ENCODE data around the gene ALOX12B.
"Not testable (repeated sequence)": the region's sequence is repeated elsewhere in the genome, so short reads cannot be mapped to it uniquely, and the experiment has no call there.

The ALOX12B gene

DNA sequence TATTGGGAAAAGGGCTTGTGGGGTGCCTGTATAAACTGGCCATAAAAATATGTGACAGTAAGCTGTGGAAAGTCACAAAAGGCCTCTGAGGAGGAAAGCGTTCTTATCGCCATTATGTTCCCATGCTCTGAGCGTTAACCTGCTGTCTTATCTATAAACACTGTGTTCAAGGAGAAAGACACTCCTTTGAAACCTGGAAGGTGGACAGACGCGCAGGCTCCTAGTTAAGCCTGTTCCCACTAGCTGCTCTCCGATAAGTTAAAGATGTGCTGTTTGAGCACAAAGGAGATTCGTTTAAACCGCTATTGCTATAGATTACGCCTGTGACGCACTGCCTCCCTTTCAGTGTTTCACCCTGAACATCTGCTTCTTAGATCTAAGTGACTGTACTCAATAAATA is 5.2 kb downstream of the ALOX12B start:
- DNase-seq (ENCODE audit: low read depth in 2 of 2) = no peak

DNA sequence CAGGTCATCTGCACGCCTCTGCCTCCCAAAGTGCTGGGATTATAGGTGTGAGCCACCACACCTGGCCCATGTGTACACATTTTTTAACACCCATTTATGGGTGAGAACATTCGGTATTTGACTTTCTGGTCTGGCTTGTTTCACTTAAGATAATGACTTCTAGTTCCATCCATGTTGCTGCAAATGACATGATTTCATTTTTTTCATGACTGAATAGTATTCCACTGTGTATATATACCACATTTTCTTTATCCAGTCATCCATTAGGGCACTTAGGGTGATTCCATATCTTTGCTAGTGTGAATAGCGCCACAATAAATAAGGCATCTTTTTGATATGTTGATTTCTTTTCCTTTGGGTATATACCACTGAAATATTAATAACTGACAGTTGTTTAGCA is 5.6 kb downstream of the ALOX12B start:
- DNase-seq (ENCODE audit: low read depth in 2 of 2) = no peak

DNA sequence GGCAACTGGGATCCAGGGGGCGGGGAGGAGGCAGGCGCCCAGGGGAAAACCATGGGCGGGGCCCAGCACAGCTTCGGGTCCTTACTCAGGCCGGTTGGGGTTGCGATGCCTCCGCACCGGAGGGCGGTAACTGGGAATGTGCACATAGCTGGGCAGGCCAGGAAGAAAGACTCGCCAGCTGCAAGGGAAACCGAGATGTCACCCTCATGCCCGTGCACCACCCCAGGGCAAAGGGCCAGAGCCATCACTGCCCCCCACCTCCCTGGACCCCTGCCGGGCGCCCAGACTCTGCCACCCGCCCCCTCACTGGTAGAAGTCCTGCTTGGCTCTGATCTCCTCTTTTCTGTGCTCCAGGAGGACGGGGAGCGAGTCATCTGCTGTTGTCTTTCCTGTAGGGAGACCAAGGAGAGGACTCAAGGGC is 6.7 kb downstream of the ALOX12B start:
- DNase-seq (ENCODE audit: low read depth in 2 of 2) = no peak

DNA sequence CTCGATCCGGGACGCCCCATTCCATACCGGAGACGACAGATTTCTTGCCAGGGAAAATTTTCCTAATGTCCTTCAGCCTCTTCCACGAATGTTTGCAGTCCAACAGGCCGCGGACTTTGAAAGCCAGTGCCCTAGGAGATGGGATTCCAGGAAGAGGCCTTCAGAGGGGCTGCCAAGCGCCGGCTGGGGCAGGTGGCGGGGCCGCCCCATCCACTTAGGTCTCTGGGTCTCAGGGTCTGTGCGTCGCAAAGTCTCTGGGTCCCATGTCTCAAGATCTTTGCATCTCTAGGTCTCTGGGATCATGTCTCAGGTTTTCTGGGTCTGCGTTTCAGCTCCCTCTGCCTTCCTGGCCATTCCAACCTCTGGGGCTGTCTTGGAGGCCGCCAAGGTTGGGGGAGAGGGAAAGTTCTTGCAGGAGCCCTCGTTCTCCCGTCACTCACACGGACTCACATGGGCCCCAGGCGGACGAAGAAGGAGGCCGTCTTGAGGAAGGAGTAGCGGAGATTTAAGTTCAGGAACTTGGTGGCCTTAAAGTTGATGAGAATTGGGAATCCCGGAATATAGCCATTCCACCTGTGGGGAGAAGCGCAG is 7.2 kb downstream of the ALOX12B start:
- DNase-seq (ENCODE audit: low read depth in 2 of 2) = no peak

DNA sequence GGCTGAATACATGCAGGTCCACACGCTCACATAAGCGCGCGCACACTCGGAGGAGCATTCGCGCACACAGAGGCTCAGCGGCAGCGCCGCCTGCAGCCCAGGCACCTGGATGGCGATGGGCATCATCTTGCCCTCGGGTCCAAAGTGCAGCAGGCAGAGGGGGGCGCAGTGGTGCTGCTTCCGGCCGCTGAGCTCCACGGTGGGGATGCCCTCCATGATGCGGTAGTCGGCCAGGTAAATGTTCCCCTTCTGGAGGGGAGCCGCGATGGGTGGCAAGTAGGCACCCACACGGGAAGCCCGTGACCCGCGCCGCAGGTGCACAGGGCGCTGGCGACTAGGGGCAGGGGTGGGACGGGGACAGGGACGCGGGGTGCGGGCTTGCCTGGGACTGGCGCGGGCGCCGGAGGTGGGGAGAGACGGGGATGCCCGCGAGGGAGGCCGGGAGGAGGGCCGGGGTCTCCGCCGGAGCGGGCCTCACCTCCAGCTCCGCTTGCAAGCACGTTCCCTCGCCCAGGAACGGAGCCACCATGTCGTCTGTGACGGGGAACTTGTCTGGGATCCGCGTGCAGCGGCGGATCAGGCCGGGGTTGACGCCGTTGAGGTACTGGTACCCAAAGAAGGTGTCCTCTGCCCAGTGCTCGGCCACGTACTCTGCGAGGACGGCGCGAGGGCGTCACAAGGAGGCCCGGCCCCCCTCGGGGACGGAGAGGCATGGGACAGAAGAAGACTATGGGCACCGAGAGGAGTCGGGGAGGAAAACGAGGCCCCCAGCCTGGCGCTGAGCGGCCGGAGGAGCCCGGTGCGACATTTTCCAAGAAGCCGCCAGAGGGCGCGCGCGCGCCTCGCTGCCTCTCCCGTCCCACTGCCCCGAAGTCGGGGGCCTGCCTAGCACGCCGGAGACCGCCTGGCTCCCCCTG is 8.0 kb downstream of the ALOX12B start:
- peak; percentile 67 to 75 for DNase-seq (ENCODE audit: low read depth in 2 of 2)

DNA sequence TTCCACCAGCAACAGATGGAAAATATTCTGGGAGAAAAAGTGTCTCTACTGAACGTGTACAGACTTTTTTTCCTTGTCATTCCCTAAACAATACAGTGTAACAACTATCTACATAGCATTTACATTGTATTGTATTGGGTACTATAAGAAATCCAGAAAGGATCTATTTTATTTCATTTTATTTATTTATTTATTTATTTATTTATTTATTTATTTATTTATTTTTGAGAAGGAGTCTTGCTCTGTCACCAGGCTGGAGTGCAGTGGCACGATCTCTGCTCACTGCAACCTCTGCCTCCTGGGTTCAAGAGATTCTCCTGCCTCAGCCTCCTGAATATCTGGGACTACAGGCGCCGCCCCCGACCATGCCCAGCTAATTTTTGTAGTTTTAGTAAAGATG is 9.6 kb downstream of the ALOX12B start:
- DNase-seq (ENCODE audit: low read depth in 2 of 2) = not testable (repeated sequence)

DNA sequence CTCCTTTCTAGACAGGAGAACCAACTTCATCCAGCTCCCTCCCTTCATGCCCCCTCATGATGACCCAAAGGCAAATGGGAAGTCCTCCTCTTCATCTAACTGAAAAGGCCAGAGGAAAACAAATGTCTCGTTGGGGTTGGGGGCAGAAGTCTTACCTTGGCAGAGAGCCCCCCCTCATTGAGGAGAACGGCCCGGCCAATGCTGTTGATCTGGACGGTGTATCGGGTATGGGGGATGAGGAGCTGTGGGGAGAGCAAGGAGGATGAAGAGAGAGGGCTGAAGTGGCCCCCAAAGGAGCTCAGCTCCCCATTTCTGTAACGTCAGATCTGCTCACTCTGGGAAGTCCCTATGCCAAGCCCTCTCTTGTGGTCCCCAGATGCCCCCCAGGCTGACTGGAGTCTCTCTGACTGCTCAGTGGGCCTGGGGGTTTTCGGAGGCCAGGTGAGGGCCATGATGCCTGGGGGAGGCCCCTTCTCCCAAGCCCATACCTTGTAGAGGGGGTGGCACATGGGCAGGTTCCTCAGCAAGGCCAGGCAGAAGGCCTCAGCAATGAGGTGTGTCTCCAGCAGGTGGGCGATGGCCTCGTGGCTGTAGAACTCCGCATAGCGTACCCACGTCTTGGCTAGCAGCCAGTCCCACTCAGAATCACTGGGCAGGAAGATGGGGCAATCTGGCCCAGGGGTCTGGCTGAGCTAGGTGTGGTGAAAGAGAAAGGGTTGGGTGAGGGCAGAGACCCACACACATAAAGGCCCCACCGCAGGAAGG is 10.8 kb downstream of the ALOX12B start:
- no peak for DNase-seq (ENCODE audit: low read depth in 2 of 2)

DNA sequence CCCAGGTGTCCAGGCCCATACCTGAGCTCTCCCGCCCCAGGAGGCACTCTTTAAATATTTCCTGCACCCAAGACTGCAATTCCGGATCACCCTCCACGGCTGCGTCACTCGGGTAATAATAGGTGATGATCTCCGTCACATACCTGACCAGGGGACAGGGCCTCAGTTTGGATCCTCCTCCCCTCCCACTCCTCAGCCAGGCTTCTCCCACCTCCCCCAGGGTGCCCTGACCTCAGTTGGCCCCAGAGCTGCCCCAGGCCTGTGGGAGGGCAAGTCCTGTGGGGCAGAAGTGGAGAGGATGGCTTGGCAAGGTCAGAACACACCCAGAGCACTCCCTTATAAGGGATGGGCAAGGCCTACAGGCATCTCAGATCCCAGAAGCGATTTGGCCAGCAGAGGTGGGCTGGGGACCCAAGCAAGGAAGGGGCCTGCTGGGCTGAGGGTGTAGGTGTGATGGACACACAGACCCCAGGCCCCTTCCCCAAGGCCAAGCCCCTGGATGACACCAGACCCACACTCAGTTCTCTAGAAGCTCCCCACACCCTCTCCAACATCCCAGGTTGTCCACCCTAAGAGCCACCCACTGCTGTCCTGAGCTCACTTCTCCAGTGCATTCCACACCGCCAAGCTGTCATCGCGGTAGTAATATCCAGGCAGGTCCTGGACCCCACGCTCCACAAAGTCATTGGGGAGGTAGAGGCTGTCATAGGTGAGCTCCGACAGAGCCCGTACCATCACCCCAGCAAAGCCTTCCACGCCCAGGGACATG is 11.8 kb downstream of the ALOX12B start:
- no peak for DNase-seq (ENCODE audit: low read depth in 2 of 2)

DNA sequence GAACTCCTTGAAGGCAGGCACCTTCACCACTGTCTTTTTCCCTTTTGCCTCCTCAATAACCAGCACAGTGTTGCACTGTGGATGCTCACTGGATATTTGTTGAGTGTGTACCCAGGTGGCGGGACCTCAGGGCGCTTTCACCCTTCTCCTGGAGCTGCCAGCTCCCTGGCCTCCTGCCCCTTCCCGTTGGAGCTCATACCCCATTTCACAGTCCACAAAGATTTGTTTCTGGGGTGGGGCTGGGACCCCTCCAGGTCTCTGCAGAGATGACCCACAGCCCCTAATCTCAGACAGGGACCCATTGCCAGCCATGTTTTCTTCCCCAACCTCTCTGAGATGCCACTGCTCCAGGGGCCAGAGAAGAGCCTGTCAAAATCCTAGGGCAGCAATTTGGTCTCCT is 12.4 kb downstream of the ALOX12B start:
- no peak for DNase-seq (ENCODE audit: low read depth in 2 of 2)

DNA sequence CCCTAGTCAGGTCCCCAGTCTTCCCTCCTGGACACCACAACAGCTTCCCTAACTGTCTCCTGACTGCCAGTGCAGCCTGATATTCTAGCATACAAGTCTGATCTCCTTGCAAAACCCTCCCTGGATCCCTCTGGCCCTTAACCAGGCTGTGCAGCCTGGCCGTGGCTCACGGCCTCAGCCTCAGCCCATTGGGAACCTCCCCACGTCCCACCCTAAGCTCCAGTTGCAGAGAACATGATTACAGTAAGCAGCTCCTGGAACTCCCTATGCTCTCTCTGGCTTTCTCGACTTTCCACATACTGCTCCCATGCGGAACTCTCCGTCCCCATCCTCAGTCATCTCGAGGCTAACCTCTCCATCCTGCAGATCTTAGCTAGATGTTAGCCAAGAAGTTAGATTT is 13.0 kb downstream of the ALOX12B start:
- no peak for DNase-seq (ENCODE audit: low read depth in 2 of 2)

DNA sequence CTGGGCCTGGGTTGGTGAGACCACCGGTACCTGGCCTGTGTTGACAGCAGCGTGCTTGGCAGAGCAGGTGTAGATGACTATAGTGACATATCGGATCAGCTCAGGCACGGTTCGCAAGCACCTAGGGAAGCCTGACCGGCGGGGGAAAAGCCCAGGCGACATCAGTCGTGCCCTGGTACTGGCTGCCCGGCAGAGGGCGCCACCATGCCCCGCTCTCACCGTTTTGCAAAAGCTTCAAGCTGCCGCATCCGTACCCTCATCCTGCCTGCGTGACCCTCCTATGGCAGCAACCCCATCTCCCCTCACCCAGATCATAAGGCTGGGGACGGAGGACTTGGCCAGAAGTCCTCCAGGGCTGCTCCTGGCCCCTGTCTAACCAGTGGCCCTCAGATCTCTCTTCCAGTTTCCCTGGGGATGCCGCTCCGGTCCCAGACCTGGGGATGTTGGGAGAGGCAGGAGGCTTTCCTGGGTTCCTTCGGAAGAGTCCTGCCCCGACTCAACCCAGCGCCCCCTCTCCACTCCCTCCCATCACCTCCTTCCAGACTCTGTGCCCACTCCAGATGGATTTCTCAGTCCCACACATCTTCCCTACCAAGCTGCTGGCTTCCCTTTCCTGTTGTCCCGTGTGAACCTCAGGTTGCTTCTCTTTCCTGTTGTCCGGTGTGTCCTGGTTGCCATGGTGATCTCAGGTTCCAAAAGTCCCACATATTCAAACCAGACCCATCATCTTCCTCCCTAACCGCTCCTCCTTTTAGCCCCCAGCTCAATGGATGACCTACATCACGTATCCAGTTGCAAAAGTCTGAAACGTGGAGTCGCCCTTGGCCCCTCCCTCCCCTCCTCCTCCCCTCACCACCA is 13.7 kb downstream of the ALOX12B start:
- peak; percentile 65 to 82 for DNase-seq (ENCODE audit: low read depth in 2 of 2)

DNA sequence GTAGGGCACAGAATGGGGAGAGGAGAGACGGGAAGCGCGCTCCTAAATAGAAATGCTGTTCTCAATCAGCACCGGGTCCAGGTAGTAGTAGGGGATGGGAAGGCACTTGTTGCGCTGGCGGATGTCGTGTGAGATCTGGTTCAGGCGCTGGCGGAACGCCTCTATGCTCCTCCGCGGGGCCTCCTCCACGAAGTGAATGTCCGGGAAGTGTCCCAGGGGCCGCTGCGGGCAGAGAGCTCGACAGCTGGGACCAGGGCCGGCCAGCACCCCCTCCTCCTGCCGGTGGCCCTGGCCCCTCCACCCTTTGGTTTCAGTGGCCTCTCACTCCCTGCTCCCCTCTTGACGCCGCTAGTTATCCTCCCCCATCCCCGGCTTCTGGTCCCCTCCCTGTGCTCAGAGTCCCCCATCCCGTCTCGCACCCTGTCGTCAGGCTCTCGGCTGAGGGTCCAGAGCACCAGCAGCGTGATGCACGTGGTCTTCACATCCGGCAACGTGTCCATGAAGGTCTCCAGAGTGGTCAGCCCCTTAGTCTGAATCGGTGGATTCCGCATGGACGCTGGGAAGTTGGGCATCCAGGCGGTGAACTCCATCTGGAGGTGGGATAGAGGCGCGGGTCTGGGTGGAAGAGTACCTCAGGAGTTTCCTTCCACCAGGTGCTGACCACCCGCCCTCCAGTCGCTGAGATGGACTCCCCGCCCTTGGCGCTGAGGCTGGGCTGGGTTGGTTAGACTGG is 14.6 kb downstream of the ALOX12B start:
- no peak for DNase-seq (ENCODE audit: low read depth in 2 of 2)

DNA sequence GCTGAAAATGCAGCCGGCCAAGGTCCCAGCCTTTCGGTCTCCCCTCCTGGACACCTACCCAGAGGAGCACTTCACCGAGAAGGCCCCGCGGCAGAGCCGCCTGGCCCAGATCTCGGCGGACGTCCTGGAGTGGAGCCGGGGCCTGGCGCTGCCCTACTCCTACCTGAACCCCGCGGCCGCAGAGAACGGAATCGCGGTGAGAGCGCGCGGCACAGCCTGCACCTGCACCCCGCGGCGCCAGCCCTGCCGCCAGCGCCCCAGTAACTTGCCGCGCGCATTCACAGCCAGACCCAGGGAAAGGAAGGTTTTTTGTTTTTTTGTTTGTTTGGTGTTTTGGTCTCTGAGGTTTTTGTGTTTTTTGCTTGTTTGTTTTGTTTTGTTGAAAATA is 15.2 kb downstream of the ALOX12B start:
- DNase-seq (ENCODE audit: low read depth in 2 of 2) = no peak

DNA sequence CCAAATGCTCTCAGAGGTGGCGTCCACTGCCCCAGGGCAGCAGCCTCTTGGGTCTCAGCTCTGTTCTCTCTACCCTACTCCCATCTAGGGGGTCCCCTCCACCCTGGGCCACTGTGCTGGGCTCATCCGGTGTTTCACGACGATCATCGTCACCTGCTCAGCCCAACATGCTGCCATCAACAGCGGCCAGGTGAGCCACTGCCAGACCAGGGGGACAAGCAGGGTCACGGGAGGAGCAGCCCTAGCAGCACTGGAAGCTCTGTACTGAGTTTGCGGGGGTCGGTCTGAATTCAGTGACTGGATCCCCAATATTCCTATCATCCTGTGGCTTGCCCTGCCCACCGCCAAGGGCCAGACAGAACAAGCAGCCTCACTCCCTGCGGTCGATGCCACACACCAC is 16.0 kb downstream of the ALOX12B start:
- no peak for DNase-seq (ENCODE audit: low read depth in 2 of 2)

DNA sequence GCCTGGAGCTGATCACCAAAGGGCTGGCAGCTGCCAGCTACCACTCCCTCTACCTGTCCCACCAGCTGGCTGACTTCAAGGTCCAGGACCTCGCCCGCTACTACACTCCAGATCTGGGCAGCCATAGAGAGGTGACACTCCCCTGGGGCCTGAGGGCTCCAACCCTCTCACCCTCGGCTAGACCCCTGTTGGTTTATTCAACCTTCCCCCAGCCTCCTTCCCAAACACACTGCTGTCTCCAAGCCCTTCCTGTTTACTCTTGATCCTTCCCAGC is 18.0 kb downstream of the ALOX12B start:
- DNase-seq (ENCODE audit: low read depth in 2 of 2) = no peak

DNA sequence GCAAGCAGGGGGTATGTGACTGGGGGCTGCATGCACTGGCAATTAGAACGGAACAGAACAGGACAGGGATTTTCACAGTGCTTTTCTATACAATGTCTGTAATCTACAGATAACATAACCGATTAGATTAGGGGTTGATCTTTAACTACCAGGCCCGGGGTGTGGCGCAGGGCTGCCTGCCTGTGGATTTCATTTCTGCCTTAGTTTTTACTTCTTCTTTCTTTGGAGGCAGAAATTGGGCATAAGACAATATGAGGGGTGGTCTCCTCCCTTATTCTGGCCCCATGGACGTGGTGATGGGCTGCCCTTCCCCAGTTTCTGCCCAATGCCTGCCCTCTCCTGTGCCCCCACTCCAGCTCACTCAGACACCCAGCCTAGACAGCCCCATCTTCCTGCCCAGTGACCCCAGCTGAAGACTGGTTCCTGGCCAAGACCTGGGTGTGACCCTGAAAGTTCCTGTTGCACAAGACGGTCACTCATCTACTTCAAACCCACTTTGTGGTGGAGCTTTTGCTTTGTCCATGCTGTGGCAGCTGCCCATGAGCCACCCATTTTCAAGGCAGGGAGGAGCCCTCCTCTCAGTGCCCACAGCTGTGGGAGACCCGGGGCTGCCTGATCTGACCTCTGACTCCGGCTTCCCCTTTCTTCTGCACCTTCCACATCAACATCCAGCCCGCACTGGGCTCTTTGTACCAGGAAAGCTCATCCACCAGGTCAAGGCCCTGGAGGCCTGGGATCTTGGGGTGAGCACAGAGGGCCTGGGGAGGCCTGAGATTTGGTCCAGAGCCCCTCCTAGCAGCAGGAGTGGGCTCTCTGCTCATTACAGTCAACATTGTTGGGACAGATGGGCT is 18.6 kb downstream of the ALOX12B start:
- DNase-seq (ENCODE audit: low read depth in 2 of 2) = no peak

DNA sequence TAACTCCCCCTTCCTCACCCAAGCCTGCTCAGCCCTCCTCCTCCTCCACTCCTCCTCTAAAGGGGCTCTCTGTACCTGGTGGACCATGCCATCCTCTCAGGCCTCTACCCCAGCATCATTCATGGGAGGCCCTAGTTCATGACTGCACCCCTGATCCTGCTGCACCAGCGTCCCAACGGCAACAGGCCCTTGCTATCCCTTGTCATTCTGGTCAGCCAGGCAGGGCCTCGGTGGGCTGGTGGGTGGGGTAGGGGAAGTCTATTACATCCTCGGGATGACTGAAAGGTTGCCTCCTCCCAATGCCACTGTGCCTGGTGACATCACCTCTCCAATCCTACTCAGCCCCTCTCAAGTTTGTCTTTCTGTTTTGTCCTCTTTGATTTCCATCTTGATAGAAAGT is 19.7 kb downstream of the ALOX12B start:
- no peak for DNase-seq (ENCODE audit: low read depth in 2 of 2)

DNA sequence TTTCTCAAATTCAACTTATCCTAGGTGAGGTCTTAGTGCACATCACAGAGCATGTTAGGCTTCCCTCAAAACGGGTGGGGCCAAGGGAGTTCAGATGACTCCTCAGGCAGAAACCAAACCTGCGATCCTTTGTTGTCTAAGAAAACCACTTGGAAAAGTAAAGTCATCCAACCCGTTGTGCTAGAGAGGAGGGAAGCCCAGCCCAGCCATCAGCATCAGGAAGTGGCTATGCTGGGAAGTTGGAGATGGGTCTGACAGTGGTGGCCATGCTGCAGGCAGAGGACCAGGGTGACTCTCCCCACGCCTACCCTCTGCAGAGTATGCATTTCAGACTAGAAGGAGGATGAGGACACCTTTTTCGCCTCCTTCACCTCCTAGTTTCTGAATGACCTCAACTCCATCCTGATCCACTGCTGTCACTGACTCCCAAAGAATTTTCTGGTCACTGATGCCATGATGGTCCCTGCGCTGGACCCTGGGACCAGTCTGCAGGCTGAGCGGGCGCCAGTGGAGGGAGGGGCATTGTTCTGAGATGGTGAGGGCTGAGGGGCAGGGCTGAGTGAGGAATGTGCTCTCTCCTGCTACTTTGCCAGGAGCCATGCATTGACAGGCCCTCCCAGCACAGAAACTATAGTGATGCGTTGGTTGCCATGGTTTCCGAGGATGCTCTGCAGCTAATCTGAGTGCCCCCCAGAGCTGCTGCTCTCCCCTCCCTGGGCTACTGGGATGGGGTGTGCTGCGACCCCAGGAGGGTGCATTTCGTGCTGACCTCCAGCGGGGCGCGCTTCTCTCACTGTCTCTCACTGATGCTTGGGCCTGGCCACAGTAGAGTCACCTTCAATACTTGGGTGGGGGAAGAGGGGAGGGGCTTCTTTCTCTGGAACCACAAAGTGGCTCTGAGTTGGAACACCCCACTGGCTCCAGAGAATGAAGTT is 20.4 kb downstream of the ALOX12B start:
- no peak for DNase-seq (ENCODE audit: low read depth in 2 of 2)
